ENCODE results near the gene NXF1. TPM values are rescaled to one million over a fixed set of nuclear protein-coding genes. Genes with fewer than 3 reads are reported as not detected.
A peak's percentile ranks its signal among the peaks of the same experiment; 100 is the strongest.

Gene NXF1
- total and polyA plus RNA-seq, 2 of the 13 experiments (the other 11 are each of a cell fraction or from before 2014, with no cell fraction given): 30.4 to 30.9 TPM

DNA sequence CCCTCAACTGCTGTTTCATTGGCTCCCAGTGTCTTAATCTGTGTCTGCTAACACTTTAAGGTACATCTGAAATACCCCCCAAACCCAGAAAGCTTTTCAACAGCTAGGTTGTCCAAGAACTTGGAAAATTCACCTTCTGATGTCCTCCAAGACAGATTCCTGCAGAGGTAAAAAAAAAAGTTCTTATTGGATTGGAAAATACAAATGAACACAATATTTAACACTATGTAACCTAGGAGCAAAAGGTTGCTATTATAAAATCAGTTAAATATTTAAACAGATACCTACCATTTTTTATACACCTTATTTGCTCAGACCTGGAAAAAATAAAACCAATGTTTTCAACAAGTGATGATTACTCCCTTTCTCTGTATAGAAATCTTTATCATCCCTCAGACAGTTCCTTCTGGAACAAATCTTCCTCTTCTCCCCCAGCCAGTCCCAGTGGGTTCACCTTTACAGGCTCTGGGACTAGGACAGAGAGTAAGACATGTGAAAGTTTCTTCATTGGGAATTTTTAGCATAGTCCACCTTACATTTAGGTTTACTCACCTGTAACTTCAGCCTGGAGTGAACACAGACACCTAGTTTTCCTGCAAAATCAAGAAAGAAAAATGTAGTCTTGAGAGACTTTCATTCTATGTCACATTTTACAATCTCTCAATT is 47.4 kb upstream of the NXF1 start:
- H3K4me2 ChIP-seq (ENCODE audit: low read depth, low read length): peak overlapping the region; percentile 99
- FAIRE-seq (no peak), ATAC-seq (no peak), DNase-seq (ENCODE audit: low spot score) (no peak)
- in situ Hi-C loops (cut with HindIII; ENCODE audit: extremely low pct_ligation_motif_present, low pct_unique_long_range_greater_than_20kb): no loop called here
- intact Hi-C loops (cut with micrococcal nuclease; ENCODE audit: unreplicated experiment): no loop called here
- peaks cover 11 to 33% of the 10 kb centered on the region in 2 experiments for H3K36me3 ChIP-seq (replicated peaks in 1 of 2; ENCODE audit: control insufficient read depth in 1 of 2, insufficient read depth in 2 of 2, low read length in 2 of 2)
- peak overlapping the region; percentile 7 to 96 (median 86); a peak in 2 of 6 replicates for H3K4me3 ChIP-seq (replicated peaks in 1 of 3; ENCODE audit: insufficient read depth in 1 of 3, low read depth in 2 of 3, low read length in 3 of 3)
- peak overlapping the region; percentile 99 for H3K9ac ChIP-seq (ENCODE audit: insufficient read depth, low read depth, low read length)
- H3K27me3 ChIP-seq (ENCODE audit: control insufficient read depth in 1 of 2, insufficient read depth in 2 of 2, low read length in 2 of 2): no peaks in the 10 kb centered on the region; a peak in 1 of 5 replicates
- ChIA-PET POLR2A (interaction anchor here (1.2 to 9.4 kb wide), 9 partner anchors 10 to 99 kb away, joined by 3 to 362 read pairs (median 6); partner anchors contain the start of genes POLR2G, SLC3A2, STX5 and TEX54), CTCF (ENCODE audit: low intra/inter-chr PET ratio, low total read pairs) (no interaction called here)
- H3K9me3 ChIP-seq (ENCODE audit: low read length): no peaks in the 10 kb centered on the region
- no peak overlapping the region for H2AFZ ChIP-seq (ENCODE audit: low read length)
- H3K79me2 ChIP-seq (ENCODE audit: insufficient read depth, low read length): peaks cover 49% of the 10 kb centered on the region
- BruUV-seq (replicated peaks): no TSS peak
- H4K20me1 ChIP-seq (ENCODE audit: insufficient read depth, low read length): peaks cover 37% of the 10 kb centered on the region
- H3K27ac ChIP-seq (ENCODE audit: extremely low read length, insufficient read depth, low read length): peak overlapping the region; percentile 90
- peaks cover 55% of the 10 kb centered on the region for H3K4me1 ChIP-seq (ENCODE audit: insufficient read depth, low read length)
- TF ChIP-seq ARID2 (CRISPR knock-in tag; IDR thresholded peaks at IDR 0.05; ENCODE audit: borderline replicate concordance): no peak
- TF ChIP-seq FOXP1 (IDR thresholded peaks at IDR 0.05): no peak
- no peak for TF ChIP-seq FOXP1 (CRISPR knock-in tag; IDR thresholded peaks at IDR 0.05)
- TF ChIP-seq HDAC1 (CRISPR knock-in tag; IDR thresholded peaks at IDR 0.05): no peak
- TF ChIP-seq ZNF687 (CRISPR knock-in tag; IDR thresholded peaks at IDR 0.05): no peak
- no peak for TF ChIP-seq NR2F1 (CRISPR knock-in tag; IDR thresholded peaks at IDR 0.05)
- no peak for TF ChIP-seq RCOR2 (CRISPR knock-in tag; IDR thresholded peaks at IDR 0.05)
- TF ChIP-seq ZNF556 (CRISPR knock-in tag; IDR thresholded peaks at IDR 0.05; ENCODE audit: borderline replicate concordance): no peak
- no peak for TF ChIP-seq ZNF446 (CRISPR knock-in tag; IDR thresholded peaks at IDR 0.05)
- TF ChIP-seq YEATS2 (CRISPR knock-in tag; IDR thresholded peaks at IDR 0.05; ENCODE audit: borderline replicate concordance): no peak
- TF ChIP-seq NR2F2 (IDR thresholded peaks at IDR 0.05; ENCODE audit: borderline replicate concordance, low read depth): no peak
- no peak for TF ChIP-seq NFIC (IDR thresholded peaks at IDR 0.05; ENCODE audit: low read length)
- TF ChIP-seq NFYC (CRISPR knock-in tag; IDR thresholded peaks at IDR 0.05): no peak
- no peak for TF ChIP-seq GABPA (IDR thresholded peaks at IDR 0.05; ENCODE audit: low read depth, low read length)
- TF ChIP-seq GABPA (CRISPR knock-in tag; IDR thresholded peaks at IDR 0.05; ENCODE audit: low read depth): no peak
- peak; percentile 25 for TF ChIP-seq RBM22 (optimal IDR thresholded peaks at IDR 0.05; ENCODE audit: low read length)
- TF ChIP-seq ZNF235 (CRISPR knock-in tag; IDR thresholded peaks at IDR 0.05; ENCODE audit: borderline replicate concordance): no peak
- TF ChIP-seq RBFOX2 (IDR thresholded peaks at IDR 0.05; ENCODE audit: low read depth, low read length): peak; percentile 48; the same call in 1 of the 2 replicates
- no peak for TF ChIP-seq KDM6A (CRISPR knock-in tag; IDR thresholded peaks at IDR 0.05; ENCODE audit: low read depth)
- no peak for TF ChIP-seq ISX (CRISPR knock-in tag; conservative IDR thresholded peaks at IDR 0.05)
- no peak for TF ChIP-seq FLYWCH1 (CRISPR knock-in tag; IDR thresholded peaks at IDR 0.05)
- TF ChIP-seq PLSCR1 (CRISPR knock-in tag; IDR thresholded peaks at IDR 0.05; ENCODE audit: borderline replicate concordance): no peak
- TF ChIP-seq SP2 (CRISPR knock-in tag; IDR thresholded peaks at IDR 0.05): no peak
